DOHH2 (cell line): ENCODE results near the gene CHRNA5.

Experiments used
- H3F3A ChIP-seq: fragments of 200-600 bp; sonication (generic), shearing (Covaris generic); 2 replicates; pipeline ENCODE4 v1.6.0; 2016; ENCODE audit warnings: antibody characterized with exemption, mild to moderate bottlenecking; ENCODE audit not compliant: control insufficient read depth, insufficient read depth
- H3K27ac ChIP-seq: fragments of 200-600 bp; sonication (generic); 2 replicates; pipeline ENCODE4 v1.5.1; 2014; ENCODE audit warnings: low read depth, mild to moderate bottlenecking, low read length, moderate library complexity
- H3K27me3 ChIP-seq: fragments of 200-600 bp; sonication (generic); 2 replicates; pipeline ENCODE4 v1.6.1; 2014; ENCODE audit warnings: mild to moderate bottlenecking, low read length, mixed read lengths; ENCODE audit not compliant: control insufficient read depth
- H3K36me3 ChIP-seq: fragments of 200-600 bp; sonication (generic); 2 replicates; pipeline ENCODE4 v1.6.1; 2014; ENCODE audit warnings: mild to moderate bottlenecking, low read length, moderate library complexity, mixed read lengths; ENCODE audit not compliant: control insufficient read depth
- H3K4me1 ChIP-seq: fragments of 200-600 bp; sonication (generic); 2 replicates; pipeline ENCODE4 v1.6.1; 2014; ENCODE audit warnings: mild to moderate bottlenecking, low read length, mixed read lengths; ENCODE audit not compliant: control insufficient read depth
- H3K4me2 ChIP-seq: fragments of 200-600 bp; sonication (generic); 2 replicates; pipeline ENCODE4 v1.6.0; 2014; ENCODE audit warnings: mild to moderate bottlenecking, low read length, moderate library complexity
- H3K4me3 ChIP-seq: fragments of 200-600 bp; sonication (generic); 2 replicates; pipeline ENCODE4 v1.5.1; 2014; ENCODE audit warnings: mild to moderate bottlenecking, low read length, mixed read lengths
- H3K79me2 ChIP-seq: fragments of 200-600 bp; sonication (generic); 2 replicates; pipeline ENCODE4 v1.6.1; 2014; ENCODE audit warnings: mild to moderate bottlenecking, low read length, mixed read lengths; ENCODE audit not compliant: control insufficient read depth
- H3K9me2 ChIP-seq: fragments of 200-600 bp; sonication (generic); replicated peaks from 2 replicates; pipeline ENCODE4 v1.6.1; 2014; ENCODE audit warnings: mild to moderate bottlenecking, low read length, mixed read lengths; ENCODE audit not compliant: control insufficient read depth
- H3K9me3 ChIP-seq: fragments of 200-600 bp; sonication (generic); 2 replicates; pipeline ENCODE4 v1.6.1; 2014; ENCODE audit warnings: antibody characterized with exemption, low read length, mixed read lengths; ENCODE audit not compliant: control insufficient read depth, insufficient read depth
- H4K20me1 ChIP-seq: fragments of 200-600 bp; sonication (generic); 2 replicates; pipeline ENCODE4 v1.6.0; 2014; ENCODE audit warnings: low read depth, mild to moderate bottlenecking, antibody characterized with exemption, low read length, moderate library complexity; ENCODE audit not compliant: control insufficient read depth, insufficient read depth
- CTCF ChIP-seq: fragments of 200-600 bp; sonication (generic); IDR thresholded peaks from one replicate; pipeline ENCODE4 v1.5.1; 2014; ENCODE audit warnings: antibody characterized with exemption, mild to moderate bottlenecking, low read depth, low read length; ENCODE audit not compliant: poor library complexity, severe bottlenecking
- EZH2phosphoT487 ChIP-seq: fragments of 200-600 bp; sonication (generic); IDR thresholded peaks from 2 replicates; pipeline ENCODE4 v1.6.1; 2017; ENCODE audit warnings: borderline replicate concordance, mild to moderate bottlenecking, antibody characterized with exemption, low read length, moderate library complexity, mixed read lengths

Gene CHRNA5

DNA sequence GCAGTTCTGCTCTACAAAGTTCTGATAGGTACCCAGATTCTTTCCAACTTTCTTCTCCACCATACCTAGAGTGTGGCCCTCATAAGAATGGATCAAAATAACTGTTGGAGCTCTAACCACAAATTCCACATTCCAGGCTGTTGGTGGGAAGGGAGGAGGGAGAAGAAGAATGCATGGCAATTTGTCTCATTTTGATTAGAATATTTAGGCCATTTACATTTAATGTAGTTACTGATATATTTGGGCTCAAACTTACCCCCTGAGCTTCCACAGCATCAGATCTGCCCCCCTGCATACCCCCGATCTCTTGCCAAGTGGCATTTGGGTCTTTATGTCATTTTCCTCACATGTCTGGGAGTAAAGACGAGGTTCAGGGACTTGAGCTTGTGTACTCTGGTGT, 68.0 kb downstream of the CHRNA5 start:
- Histone ChIP-seq H3K4me1 (no peaks in the 10 kb centered on the region), H3K4me2 (no peak overlapping the region), H3K27me3 (no peaks in the 10 kb centered on the region), H3K79me2 (no peaks in the 10 kb centered on the region), H3K9me2 (no peaks in the 10 kb centered on the region), H3K9me3 (peaks cover 11% of the 10 kb centered on the region), H4K20me1 (no peaks in the 10 kb centered on the region), H3K4me3 (no peak overlapping the region), H3K36me3 (no peaks in the 10 kb centered on the region), H3K27ac (no peak overlapping the region), H3F3A (no peaks in the 10 kb centered on the region)
- TF ChIP-seq EZH2phosphoT487 (no peak), CTCF (no peak)

DNA sequence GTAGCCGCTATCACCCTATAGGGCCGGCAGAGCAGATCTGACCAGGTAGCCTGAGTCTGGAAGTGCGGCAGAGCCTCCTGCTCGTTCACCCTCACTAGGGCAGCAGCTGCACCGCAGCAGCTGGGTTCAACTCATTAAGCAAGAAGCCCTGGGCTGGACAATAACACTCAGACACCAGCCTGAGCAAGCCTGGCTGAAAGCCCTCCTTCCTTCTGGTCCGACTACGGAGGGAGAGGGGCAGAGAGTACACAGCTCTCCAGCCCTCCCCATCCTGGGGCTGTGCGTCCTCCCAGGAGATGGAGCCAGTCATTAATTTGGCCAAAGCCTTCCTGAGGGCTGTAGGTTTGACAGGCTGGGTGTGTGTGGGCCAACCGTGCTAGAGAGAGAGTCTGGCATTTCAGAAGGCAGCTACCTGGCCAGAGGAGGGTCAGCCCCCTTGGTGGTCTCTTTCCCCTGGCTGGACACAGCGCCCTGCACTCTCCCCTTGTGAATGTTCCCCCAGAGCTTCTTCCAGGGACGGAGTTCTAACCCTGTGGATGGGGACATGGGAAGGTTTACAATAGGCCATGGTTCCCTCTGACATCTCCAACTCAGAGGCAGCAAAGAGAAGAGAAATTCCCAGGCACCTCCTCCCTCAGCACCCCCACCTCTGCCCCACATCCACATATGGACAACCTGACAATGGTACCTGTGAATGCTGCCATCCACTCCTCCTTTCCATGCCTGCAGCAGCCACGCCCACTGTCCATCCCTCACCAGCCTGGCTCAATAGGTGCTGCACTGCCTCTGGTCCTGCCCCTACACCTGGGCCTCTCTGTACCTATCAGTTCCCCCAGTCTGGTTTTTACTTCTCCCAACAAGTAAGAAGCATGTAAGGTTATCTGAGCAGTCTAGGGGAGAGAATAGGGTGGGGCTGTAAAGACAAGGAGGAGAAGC, 69.2 kb downstream of the CHRNA5 start:
- Histone ChIP-seq H3K4me1 (no peaks in the 10 kb centered on the region), H4K20me1 (no peaks in the 10 kb centered on the region), H3F3A (no peaks in the 10 kb centered on the region), H3K9me2 (no peaks in the 10 kb centered on the region), H3K27ac (no peak overlapping the region), H3K9me3 (peaks cover 11% of the 10 kb centered on the region), H3K27me3 (no peaks in the 10 kb centered on the region), H3K36me3 (no peaks in the 10 kb centered on the region), H3K79me2 (no peaks in the 10 kb centered on the region), H3K4me3 (no peak overlapping the region), H3K4me2 (no peak overlapping the region)
- no peak for TF ChIP-seq CTCF
- TF ChIP-seq EZH2phosphoT487, result no peak

DNA sequence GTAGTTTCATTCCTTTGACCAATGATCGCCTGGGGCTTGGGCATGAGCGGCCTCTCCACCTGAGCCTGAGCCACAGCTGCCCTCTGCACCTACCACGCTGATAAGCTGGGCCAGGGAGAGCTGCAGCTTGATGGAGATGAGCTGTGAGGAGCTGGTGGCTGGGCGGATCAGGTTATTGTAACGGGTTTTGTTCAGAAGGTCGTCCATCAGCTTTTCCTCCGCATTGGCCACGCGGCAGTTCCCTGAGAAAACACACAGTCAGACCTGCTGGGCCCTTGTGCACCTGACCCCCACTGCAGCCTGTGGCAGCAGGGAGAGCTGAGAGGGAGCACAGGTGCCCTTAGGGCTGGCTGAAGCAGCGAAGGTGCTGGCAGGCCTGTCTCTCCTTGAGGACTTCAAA, 70.0 kb downstream of the CHRNA5 start:
- Histone ChIP-seq H3K4me1 (no peaks in the 10 kb centered on the region), H3K27me3 (no peaks in the 10 kb centered on the region), H3K4me3 (no peak overlapping the region), H3K4me2 (no peak overlapping the region), H3F3A (no peaks in the 10 kb centered on the region), H3K36me3 (no peaks in the 10 kb centered on the region), H4K20me1 (no peaks in the 10 kb centered on the region), H3K79me2 (no peaks in the 10 kb centered on the region), H3K9me3 (peaks cover 11% of the 10 kb centered on the region), H3K9me2 (no peaks in the 10 kb centered on the region), H3K27ac (no peak overlapping the region)
- no peak for TF ChIP-seq EZH2phosphoT487
- no peak for TF ChIP-seq CTCF
